ENCODE data around the gene COBL. TPM values are rescaled to one million over a fixed set of nuclear protein-coding genes. Genes with fewer than 3 reads are reported as not detected.

The COBL gene
- total RNA-seq, 2 donors from 2014 or later = 27.5 to 28.3 TPM

DNA sequence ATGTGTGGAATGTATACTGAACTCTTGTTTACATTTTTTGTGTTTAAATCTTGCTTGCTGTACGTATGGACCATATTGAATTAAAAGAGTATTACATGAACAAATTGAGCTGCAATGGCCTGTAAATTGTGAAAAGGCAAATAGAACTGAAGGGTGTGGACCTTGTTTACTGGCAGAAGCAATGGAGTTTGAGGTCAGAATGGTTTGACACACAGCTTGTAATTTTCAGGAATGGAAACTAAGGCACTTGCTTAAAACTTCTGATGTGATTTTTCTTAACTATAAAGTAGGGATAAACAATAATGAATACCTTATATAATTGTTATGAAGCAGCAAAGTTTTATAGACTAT, 33.9 kb upstream of the COBL start:
- Histone ChIP-seq H3K36me3 (ENCODE audit: control insufficient read depth, insufficient read depth, low read length) (no peaks in the 10 kb centered on the region), H3K4me1 (ENCODE audit: control insufficient read depth, insufficient read depth, low read length) (no peaks in the 10 kb centered on the region), H3K27me3 (ENCODE audit: control insufficient read depth, insufficient read depth, low read length, poor library complexity, severe bottlenecking) (no peaks in the 10 kb centered on the region), H3K9me3 (ENCODE audit: control insufficient read depth, low read length) (no peaks in the 10 kb centered on the region), H3K9ac (ENCODE audit: extremely low read depth, low read length, poor library complexity, severe bottlenecking) (no peak overlapping the region), H3K4me3 (ENCODE audit: low read length) (no peak overlapping the region), H3K27ac (ENCODE audit: low read depth, low read length) (no peak overlapping the region)
- TF ChIP-seq, protein P1, sequence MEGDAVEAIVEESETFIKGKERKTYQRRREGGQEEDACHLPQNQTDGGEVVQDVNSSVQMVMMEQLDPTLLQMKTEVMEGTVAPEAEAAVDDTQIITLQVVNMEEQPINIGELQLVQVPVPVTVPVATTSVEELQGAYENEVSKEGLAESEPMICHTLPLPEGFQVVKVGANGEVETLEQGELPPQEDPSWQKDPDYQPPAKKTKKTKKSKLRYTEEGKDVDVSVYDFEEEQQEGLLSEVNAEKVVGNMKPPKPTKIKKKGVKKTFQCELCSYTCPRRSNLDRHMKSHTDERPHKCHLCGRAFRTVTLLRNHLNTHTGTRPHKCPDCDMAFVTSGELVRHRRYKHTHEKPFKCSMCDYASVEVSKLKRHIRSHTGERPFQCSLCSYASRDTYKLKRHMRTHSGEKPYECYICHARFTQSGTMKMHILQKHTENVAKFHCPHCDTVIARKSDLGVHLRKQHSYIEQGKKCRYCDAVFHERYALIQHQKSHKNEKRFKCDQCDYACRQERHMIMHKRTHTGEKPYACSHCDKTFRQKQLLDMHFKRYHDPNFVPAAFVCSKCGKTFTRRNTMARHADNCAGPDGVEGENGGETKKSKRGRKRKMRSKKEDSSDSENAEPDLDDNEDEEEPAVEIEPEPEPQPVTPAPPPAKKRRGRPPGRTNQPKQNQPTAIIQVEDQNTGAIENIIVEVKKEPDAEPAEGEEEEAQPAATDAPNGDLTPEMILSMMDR (conservative IDR thresholded peaks at IDR 0.05) = no peak
- no peaks in the 10 kb centered on the region for H3K4me1 Mint-ChIP-seq
- DNase-seq = no peak
- WGBS, 2 experiments (ENCODE audit: insufficient coverage in 1 of 2, insufficient read length in 1 of 2) = 89 to 92% methylated on average over 1 of the region's 1 CpG
- peaks cover 4% of the 10 kb centered on the region for H3K9me3 Mint-ChIP-seq
- no peak overlapping the region for H3K4me3 Mint-ChIP-seq
- no peak overlapping the region for H3K27ac Mint-ChIP-seq
- no peaks in the 10 kb centered on the region for H3K27me3 Mint-ChIP-seq (ENCODE audit: insufficient read depth)
- no peaks in the 10 kb centered on the region for H3K36me3 Mint-ChIP-seq (ENCODE audit: low read depth)

GRCh38 chr7:51349820-51350545, 33.4 kb upstream of the COBL start:
- Mint-ChIP-seq H3K27ac (no peak overlapping the region), H3K4me1 (no peaks in the 10 kb centered on the region), H3K27me3 (ENCODE audit: insufficient read depth) (no peaks in the 10 kb centered on the region), H3K36me3 (ENCODE audit: low read depth) (no peaks in the 10 kb centered on the region), H3K4me3 (no peak overlapping the region), H3K9me3 (peaks cover 4% of the 10 kb centered on the region)
- no peaks in the 10 kb centered on the region for H3K27me3 ChIP-seq (ENCODE audit: control insufficient read depth, insufficient read depth, low read length, poor library complexity, severe bottlenecking)
- TF ChIP-seq, protein P1 (conservative IDR thresholded peaks at IDR 0.05) = no peak
- peak; percentile 20 for DNase-seq
- no peaks in the 10 kb centered on the region for H3K36me3 ChIP-seq (ENCODE audit: control insufficient read depth, insufficient read depth, low read length)
- no peak overlapping the region for H3K9ac ChIP-seq (ENCODE audit: extremely low read depth, low read length, poor library complexity, severe bottlenecking)
- 90% methylated on average over 6 to 8 of the region's 8 CpGs for WGBS, 2 experiments (ENCODE audit: insufficient coverage in 1 of 2, insufficient read length in 1 of 2)
- no peaks in the 10 kb centered on the region for H3K4me1 ChIP-seq (ENCODE audit: control insufficient read depth, insufficient read depth, low read length)
- H3K27ac ChIP-seq (ENCODE audit: low read depth, low read length) = no peak overlapping the region
- no peaks in the 10 kb centered on the region for H3K9me3 ChIP-seq (ENCODE audit: control insufficient read depth, low read length)
- H3K4me3 ChIP-seq (ENCODE audit: low read length) = no peak overlapping the region

DNA sequence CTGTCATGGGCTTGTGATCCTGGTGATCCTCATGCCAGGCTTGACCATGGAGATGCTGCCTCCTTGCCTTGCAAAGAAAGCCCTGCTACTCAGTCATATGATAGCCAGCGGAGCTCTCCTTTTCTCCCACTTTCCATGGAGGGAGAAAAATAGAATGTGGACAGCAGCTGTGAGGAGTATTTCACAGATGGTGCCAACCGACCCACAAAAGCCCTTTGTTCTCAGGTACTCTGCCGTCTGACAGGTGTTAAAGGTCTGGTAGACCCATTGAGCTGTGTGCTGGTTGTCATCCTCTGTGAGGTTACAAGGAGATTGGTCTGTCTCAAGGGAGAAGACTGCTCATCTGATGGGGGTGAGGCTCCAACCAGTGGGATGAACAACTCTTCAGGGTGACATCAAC, 29.5 kb upstream of the COBL start:
- H3K4me3 ChIP-seq (ENCODE audit: low read length) = no peak overlapping the region
- H3K27me3 ChIP-seq (ENCODE audit: control insufficient read depth, insufficient read depth, low read length, poor library complexity, severe bottlenecking) = no peaks in the 10 kb centered on the region
- H3K36me3 ChIP-seq (ENCODE audit: control insufficient read depth, insufficient read depth, low read length) = no peaks in the 10 kb centered on the region
- 93 to 94% methylated on average over 2 to 3 of the region's 3 CpGs for WGBS, 2 experiments (ENCODE audit: insufficient coverage in 1 of 2, insufficient read length in 1 of 2)
- H3K27ac ChIP-seq (ENCODE audit: low read depth, low read length) = no peak overlapping the region
- no peaks in the 10 kb centered on the region for H3K9me3 Mint-ChIP-seq
- no peaks in the 10 kb centered on the region for H3K9me3 ChIP-seq (ENCODE audit: control insufficient read depth, low read length)
- no peaks in the 10 kb centered on the region for H3K27me3 Mint-ChIP-seq (ENCODE audit: insufficient read depth)
- peak; percentile 41 for DNase-seq
- no peaks in the 10 kb centered on the region for H3K4me1 ChIP-seq (ENCODE audit: control insufficient read depth, insufficient read depth, low read length)
- TF ChIP-seq, protein P1 (conservative IDR thresholded peaks at IDR 0.05) = no peak
- H3K9ac ChIP-seq (ENCODE audit: extremely low read depth, low read length, poor library complexity, severe bottlenecking) = no peak overlapping the region
- H3K27ac Mint-ChIP-seq = no peak overlapping the region
- H3K4me1 Mint-ChIP-seq = peaks cover 5% of the 10 kb centered on the region
- H3K36me3 Mint-ChIP-seq (ENCODE audit: low read depth) = no peaks in the 10 kb centered on the region
- H3K4me3 Mint-ChIP-seq = no peak overlapping the region
